Pons (tissue), 1 donor: Measurements from ENCODE around the gene KLHDC7B.

ENCODE experiments used
- DNase-seq: peaks from one replicate; pipeline ENCODE4 v3.0.0-alpha.2; 2016; ENCODE audit warnings: low spot score

KLHDC7B gene

DNA sequence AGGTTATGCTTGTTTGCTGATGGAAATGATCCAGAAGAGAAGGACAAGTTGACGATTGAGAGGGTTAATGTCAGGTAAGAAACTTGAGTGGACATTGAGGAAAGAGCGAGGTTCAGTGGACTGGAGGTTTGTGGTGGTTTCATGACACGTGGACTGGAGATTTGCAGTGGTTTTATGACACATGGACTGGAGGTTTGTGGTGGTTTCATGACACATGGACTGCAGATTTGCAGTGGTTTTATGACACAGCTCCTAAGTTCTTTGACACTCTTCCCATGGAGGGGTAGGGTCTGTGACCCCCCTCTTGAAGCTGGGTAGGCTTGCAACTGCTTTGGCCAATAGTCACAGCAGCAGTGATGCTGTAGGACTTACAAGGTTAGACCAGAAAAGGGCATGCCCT is 49.5 kb downstream of the KLHDC7B start:
- DNase-seq: no peak

DNA sequence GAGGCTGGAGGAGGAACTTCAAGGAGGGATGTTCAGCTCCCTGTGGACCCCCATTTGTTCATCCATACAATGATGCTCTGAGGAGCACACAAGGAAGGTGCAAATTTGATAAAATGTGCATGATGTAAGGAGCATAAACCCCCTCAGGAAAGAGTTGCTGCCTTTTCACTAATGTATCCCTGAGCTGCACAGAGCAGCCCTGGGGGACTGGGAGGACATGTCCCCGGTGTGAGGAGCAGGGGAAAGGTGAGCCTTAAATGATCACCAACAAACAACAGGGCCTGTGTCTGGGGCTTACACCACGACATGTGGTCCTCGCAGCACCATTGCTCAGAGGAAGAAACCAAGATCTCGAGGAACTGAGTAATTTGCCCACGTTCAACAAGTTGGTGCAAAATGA is 51.4 kb downstream of the KLHDC7B start:
- DNase-seq: no peak

GRCh38 chr22:50599816-50600455 is 54.2 kb downstream of the KLHDC7B start:
- no peak for DNase-seq

- DNase-seq: no peak
Measured at GRCh38 chr22:50600538-50600937, 54.8 kb downstream of the KLHDC7B start, which contains the start of gene MAPK8IP2. Gene MAPK8IP2 (plus strand): TSS chr22:50600793. CDS start chr22:50600819, 26 bp downstream.
